Suppressor macrophage treated with lipopolysaccharide for 4 hours (primary cell): ENCODE measurements around the gene EN2.
"Not testable (repeated sequence)": the region's sequence is repeated elsewhere in the genome, so short reads cannot be mapped to it uniquely, and the experiment has no call there.

Source experiments
- DNase-seq: peaks from one replicate; pipeline ENCODE4 v3.0.0-alpha.2; 2020

The EN2 gene

DNA sequence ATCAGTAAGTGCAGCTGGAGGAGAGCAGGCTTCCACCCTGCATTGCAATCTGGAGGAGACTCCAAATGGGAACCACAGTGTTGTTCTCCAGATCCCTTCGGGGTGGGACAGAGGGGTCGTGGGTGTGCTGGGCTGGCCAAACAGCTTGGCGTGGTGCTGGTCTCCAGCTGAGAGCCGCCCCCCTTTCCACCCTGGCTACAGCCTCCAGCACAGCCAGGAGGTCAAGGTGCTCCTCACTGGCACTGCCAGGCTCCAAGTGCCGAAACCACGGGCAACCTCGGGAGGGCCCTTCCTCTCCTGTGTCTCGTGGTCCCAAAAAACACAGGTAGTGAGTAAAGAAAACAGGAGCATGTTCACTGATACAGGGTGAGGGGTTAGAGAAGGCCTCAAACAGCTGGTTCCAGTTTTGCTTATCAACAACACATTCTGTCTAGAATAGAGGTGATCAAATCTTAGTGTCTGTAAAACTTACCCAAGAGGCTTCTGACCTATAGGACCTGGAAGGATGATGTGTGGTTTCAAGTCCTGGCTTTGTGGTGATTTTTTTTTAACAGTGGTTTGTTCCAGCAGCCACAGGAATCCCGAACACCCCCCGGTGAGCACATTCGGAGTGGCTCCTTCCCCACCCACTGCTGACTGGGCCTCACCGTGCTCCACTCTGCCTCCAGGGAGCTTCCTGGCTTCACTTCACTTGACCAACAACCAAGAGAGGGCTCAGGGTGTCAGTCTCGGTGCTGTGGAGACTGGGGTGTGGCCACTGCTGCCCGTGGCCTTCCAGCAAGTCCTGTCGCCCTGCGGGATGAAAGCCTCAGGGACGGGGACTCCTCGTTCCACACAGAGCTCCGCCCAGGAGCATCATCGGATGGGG lies 31.2 kb upstream of the EN2 start:
- no peak for DNase-seq

DNA sequence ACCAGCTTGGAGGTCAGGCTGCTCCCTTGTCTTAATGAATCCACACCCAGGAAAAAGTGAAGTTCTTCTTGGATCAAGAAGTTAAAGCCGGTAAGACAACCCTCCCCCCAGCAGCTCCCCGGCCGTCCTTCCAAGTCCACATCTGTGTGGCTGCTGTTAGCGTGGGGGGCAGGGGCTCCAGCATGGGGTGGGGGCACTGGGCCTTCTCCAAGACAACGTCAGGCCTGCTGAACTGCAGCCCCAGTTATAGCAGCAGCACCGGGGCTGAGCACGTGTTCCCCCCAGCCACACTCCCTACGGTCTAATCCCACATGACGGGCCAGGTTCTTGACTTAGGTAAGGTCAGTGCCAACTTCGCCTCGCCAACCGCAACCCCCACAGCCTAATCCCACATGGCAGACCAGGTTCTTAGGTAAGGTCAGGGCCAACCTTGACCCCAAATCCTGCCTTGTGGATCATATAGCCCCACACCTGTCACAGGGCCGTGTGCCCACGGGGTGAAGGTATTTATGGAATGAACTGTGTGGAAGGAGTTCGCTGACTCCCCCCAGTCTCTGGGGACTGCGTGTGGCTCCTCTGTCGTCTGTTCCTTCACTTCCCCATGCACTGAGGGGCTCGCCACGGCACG lies 30.4 kb upstream of the EN2 start:
- no peak for DNase-seq

DNA sequence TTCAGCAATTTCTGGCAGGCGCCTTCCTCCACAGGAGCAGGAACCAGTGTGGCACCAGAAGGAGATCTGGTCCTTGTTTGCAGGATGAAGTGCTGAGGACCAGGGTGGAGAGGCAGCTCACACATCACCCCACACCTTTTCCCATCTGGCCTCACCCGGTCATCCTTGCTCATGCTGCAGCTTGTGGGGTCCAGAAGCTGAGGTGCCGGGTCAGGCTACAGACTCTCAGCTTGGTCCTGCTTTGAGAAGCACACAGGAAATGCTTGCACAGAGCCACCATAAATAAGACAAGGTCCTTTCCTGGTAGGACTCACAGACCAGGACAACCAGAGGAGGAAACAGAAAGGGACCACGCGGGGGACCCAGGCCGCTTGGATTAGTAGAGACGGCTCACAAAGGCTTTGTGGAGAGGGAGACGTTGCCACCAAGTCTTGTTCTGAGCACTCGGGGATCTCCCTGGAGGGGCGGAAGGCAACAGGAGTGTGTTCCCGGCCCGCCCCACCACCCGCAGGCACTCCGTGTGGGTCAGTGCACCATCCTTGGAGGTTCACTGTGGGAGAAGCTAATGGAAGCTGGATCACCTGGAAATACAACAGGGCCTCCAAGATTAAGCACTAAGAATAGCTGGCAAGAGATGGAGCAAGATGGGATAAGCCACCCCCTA lies 29.6 kb upstream of the EN2 start:
- DNase-seq: no peak

DNA sequence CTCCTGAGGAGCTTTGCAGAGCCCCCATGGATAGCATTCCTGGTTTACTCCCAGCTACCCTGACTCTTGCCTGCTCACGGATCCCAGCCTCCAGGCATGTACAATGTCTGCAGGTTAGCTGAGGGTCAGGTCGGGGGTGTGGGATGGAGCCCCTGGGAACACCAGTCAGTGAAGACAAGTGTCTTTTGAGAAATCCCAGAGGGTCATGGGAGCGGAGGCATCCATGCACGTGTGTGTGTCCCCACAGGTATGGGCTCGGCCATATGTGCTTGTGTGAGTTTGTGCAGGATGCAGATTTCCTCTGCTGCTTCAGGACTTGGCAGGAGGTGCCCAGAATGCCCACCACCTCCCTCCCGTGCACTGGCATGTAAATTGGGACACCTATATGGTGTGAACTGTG lies 28.3 kb upstream of the EN2 start:
- no peak for DNase-seq

DNA sequence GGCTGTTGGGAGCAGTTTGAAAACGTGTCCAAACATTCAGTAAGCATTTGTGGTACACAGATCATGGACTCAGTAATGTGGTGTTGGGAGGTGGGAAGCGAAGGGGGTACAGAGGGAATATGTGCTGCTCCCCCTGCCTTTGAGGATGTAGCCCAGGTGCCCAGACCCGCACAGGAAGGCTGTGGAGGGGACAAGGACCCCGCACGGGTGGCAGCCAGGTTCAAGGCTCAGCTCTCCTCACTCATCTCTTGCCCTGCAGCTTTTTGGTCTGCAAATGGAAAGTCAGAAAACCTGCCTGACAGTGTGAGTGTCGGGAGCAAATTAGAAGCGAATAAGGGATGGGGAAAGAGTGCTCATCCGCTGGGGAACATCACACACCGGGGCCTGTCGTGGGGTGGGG lies 27.3 kb upstream of the EN2 start:
- no peak for DNase-seq

DNA sequence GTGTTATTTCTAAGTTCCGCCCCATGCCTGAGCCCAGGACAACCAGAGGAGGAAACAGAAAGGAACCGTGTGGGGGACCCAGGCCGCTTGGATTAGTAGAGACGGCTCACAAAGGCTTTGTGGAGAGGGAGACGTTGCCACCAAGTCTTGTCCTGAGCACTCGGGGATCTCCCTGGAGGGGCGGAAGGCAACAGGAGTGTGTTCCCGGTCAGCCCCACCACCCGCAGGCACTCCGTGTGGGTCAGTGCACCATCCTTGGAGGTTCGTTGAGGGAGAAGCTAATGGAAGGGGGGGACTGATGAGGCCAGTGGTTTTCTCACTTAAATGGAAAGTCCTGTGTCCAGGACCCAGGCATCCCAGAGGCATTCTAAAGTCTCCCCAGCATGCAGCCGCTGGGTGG lies 26.7 kb upstream of the EN2 start:
- DNase-seq: no peak

DNA sequence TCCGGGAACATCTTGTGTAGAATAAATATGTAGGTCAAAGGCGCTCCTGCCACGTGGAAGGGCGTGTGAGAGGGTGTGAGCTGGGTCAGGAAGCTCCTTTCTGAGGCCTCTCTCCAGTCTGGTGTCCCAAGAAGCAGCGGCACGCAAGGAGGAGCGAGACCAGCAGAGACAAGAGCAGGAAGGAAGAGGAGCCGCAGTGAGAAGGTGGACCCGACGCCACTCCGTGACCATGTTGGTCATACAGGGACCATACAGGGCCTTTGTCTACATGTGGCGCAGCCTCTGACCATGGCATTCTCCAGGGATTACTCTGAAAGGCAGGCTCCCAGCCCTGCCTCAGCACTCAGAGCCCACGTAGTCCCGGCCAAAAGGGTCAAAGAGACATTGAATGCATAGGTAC lies 26.2 kb upstream of the EN2 start:
- no peak for DNase-seq

DNA sequence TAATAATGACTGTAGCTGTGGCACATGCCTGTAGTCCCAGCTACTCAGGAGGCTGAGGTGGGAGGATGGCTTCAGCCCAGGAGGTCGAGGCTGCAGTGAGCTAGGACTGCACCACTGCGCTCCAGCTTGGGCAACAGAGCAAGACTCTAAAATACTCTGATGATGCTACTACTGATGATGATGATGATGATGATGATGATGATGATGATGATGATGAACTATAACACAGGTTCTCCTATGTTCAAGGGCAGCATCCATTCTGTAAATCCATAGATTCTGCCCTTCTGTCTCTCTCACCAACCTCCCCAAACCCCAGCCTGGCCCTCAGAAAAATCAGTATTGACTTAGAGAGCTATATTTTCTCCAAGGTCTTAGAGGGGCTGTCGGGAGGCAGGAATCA lies 22.8 kb upstream of the EN2 start:
- no peak for DNase-seq

DNA sequence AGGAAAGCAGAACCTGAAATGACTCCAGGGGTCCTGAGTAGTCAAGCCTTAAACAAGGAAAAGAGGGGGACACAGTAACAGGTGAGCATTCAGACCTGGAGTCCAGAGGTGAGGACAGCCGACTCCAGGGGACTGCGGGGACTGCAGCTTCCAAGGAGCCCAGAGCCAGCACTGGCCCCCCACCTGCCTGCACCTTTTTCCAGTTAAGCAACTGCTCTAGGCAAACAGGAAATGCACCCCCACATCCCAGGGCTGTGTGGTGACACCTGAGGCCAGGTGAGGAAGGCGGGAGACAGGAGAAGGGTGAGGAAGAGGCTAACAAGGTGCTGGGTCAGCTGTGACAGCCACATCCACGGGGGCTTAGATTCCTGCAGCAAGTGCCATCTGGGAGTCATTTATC lies 20.1 kb upstream of the EN2 start:
- no peak for DNase-seq

DNA sequence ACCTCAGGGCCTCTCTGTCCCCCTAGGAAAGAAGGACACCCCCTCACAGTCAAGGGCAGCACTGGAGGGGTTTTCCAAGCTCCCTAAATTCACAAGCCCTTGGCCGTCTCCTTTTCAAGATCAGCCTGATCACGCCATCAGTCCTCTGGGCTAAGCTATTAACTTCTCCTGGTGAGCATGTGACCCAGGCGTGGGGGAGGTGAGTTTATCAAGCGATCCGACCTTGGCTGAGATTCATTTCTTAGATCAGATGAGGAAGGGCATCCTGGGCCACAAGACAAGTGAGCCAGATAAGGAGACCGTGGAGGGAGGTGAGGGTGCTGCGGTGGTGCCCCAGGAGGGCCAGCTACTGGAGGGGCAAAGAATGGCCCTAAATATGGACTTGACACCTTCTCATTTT lies 19.2 kb upstream of the EN2 start:
- DNase-seq: no peak

DNA sequence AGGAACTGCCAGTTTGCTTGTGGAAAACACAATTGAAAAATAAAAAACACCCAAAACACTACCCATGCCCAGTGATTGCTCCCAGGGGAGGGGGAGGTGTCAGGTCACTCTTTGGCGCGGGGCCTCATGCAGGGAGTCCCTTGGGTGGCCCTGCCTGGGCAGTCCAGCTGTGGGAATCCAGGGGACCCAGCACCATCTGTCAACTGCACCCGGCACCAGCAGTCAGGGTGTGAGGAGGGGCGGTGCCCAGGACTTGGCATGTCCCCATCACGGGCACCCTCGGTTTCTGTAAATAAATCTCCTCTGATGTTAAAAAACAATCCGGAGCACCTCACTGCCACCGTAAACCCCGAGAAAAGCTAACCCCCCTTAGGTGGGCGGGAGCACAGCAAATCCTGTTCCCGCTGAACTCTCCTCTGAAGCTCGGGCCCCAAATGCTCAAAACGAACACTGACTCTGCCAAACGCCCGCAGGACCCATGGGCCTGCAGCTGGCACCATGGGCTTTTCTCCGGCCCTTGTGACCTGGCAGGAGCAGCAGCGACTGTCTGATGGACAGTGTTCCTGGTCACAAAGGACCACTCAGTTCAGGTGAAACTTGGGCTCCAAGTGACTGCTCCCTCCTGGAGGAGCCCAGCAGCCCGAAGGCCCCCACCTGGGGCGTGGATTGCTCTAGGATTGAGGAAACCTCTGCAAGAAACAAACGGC lies 18.5 kb upstream of the EN2 start:
- DNase-seq: no peak

DNA sequence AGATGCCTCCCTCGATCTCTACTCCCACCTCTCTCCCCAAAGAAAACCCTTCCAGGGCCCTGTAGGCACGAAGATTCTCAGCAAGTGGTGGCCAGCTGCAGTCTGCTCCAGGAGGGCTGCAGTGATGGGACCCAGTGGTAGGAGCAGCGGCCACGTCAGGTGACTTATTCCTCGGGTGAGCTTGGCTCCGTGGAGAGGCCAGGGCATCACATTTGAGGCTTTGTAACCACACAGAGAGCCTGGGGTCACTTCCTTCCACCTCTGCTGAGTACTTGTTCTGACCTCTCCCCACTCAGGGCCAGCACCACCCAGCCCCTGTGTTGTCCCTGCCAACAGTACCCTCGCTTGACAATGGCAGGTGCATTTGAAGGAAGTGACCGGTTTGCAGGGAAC lies 17.9 kb upstream of the EN2 start:
- no peak for DNase-seq

DNA sequence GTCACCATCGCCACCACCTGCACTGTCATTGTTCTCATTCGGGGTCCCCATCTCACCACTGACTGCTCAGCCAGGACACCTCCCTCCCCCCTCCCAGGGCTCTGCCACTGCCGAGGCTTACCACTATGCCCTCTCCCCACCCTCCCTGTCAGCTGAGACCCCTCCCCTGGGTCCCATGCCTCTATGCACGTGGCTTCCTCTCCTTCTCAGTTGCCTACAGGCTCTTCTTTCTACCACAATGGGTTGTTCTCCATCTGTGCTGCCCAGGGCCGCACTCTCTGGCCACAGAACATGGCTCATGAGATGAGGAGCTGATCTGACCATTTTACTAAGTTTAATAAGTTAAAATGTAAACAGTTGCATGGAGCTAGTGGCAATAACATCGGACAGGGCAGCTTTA lies 16.1 kb upstream of the EN2 start:
- DNase-seq: no peak

DNA sequence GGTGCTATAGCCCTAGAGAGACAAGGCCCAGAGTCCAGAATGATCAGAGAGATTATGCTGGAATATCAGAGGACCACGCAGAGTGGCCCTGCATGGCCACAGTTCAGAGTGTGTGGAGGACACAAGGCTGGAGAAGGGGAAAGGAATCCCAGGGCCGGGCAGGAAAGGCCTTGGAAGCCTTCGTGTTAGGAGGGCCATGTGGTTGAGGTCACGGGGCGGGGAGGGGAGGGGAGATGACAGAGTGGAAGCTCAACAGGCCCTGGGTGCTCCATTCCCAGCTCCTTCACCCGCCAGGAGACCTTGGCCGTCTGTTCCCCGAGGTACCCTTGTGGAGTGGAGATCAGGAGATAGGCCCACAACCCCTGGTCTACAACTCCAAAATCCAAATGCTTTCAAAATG lies 13.2 kb upstream of the EN2 start:
- DNase-seq: no peak

DNA sequence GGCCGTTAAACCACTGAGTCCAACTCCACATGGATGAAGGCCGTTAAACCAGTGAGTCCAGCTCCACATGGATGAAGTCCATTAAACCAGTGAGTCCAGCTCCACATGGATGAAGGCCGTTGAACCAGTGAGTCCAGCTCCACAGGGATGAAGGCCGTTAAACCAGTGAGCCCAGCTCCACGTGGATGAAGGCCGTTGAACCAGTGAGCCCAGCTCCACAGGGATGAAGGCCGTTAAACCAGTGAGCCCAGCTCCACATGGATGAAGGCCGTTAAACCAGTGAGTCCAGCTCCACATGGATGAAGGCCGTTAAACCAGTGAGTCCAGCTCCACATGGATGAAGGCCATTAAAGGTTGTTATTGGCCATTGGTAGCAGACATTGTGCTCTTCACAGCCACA lies 12.3 kb upstream of the EN2 start:
- not testable (repeated sequence) for DNase-seq

DNA sequence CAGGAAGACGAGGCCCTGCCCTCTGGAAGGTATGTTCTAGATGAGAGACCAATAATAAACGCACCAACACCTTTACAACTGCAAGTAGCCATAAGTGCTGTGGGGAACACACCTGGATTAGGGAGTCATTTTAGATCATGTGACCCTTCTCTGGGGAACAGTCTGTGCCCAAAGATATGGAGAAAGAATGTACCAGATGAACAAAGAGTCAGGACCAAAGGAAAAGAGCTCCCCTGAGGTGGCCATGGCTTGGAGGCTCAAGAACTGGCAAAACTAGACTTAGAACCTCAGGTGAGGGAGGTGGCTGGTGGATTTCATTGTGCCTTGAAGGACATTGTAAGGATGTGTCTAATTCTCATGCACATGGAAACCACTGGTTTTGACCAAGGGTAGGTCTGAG lies 10.3 kb upstream of the EN2 start:
- DNase-seq: no peak

DNA sequence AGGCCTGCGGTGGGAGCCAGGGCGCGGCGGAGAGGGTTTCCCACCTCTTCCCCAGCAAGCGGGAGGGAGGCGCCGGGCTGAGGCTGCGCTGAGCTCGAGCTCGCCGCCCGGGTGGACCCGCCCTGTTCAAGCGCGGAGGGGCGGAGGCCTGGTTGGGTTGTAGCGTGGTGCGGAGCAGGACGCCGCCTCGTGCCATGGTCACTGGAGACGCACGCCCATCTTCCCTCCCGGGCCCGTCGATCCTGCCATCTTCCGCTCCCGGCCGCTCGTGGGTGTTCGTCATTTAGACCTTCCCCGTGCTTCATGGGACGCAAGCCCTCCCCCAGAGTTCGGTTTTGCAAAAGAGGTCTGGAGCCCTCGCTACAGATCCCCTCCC lies 9.3 kb upstream of the EN2 start:
- DNase-seq: no peak

DNA sequence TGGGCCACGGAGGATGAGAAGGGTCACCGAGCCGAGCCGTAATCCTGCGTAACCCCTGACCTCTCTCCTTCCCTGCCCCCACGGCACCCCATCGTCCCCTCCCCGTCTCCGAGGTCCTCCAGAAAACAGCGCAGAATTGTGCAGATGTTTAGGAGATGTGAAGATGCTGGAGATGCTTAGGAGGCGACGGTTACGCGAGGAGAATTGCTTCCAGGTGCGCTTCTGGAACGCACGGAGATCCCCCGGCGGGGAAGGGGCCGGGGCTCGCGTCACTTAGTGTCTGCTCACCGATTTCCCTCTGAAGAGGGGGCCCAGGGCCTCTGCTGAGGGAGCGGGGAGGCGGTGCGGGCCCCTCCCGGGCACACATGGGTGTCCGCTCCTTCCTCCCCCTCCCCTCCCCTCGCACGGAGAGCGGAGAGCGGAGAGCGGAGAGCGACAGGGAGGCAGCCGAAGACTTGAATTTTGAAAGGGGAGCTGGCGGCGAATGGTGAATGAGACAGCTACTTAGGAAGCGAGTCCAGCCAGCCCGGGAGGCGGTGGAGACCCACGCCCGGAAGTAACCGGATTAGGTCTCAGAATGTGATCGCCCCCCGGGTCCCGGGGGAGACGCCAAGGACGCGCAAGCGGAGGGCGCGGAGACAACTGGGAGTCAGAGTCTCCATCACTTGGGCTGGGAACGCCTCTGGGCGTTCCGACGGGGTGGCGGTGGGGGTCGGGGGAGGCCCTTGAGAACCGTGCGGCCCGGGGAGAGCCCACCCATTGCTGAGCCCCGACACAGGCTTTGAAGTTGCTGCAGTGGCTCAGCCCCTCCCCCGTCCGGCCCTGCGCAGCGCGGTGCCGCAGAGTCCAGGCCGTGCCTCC lies 8.7 kb upstream of the EN2 start:
- DNase-seq: no peak

DNA sequence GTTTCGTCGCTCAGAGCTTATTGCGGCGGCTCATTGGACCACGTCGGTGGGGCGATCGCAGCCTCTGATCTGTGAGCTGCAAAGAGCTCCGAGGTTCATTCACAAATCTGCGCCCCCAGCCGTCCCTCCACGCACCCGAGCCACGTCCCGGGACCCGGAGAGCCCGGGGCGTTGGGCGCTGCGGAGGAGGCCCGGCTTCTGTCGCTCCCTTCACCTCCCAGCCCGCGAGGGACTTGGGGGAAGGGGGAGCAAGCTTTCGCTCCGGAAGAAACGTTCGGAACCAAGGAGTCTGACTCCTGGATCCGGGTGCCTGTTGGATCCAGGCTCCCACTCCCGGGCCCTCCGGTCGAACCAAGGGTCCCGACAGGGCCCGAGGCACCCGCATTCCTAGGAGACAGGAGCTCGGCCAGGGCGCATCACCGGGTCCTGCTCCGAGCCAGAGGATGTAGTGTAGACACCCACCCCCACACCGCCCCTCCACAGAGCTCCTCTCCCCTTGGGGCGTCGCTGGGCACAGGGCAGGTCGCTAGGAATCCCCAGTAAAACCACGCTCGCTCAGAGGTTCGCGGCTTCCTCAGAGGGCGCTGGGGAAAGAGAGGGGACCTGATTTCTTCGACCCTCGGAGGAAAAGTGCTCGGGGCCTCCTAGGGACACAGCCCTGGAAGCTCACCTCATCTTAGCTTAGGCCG lies 7.9 kb upstream of the EN2 start:
- DNase-seq: no peak

DNA sequence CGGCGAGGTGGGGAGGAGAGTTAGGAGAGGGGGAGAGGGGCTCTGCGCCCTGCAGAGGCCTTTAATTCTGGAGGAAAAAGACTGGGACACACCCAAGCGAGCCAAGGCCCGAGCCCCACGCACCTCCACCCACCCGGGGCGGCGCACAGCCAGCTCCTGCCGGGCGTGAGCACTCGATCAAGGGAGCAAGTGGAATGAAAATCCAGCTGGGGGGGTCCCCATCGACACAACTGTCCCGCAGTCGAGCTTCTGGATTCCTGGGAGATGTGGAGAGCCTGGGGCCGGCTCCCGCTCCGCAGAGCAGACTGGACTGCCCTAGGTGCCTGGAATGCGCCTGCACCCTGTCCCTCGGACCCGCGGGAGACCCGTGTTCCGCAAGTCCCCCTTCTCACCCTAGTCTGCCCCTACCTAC lies 7.4 kb upstream of the EN2 start:
- DNase-seq: no peak

DNA sequence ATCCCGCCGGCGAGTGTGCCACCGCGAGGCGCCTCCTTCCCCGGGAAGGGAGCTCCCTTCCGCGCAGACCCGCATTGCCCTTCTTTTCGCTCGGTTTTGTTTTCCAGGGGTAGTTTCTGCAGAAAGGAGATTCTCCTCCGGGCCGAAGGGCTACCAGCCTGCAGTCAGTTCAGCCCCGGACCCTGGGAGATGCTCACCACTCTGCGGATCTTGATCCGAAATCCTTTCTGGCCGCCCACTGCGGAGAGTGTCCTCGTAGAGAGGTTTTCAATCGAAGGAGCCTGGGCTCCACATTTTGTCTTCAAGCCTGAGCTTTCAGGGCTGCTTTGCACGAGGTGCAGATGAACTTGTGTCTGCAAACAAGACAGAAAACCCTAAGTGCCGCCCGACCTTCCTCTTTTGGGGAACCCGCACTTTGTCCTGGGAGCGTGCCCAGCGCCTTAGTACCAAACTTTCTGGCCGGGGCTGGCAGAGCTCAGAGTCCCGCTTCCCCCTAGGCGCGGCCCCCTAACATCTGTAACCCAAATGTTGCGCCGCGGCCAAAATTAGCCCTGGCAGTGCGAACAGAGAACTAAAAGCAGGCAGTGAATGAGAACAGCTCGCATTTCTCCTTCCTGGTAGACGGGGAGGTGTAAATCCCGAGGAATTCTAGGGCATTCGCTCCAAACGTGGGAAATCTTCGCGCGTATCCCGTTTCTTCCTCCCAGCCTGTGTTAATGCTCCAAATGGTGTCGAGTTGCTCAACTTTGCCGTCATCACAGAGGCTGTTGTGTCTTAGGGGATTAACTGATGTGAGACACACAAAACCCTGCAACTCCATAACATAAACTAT lies 6.7 kb upstream of the EN2 start:
- no peak for DNase-seq
